ENCODE data around the gene LRMDA.

Gene LRMDA

GRCh38 chr10:76074659-76075058 is 643.2 kb downstream of the LRMDA start:
- no peak for DNase-seq

- no peak for DNase-seq
These were observed 649.0 kb downstream of the LRMDA start for GRCh38 chr10:76080451-76080850.

- no peak for DNase-seq
These were observed 649.6 kb downstream of the LRMDA start for GRCh38 chr10:76080991-76081390.

GRCh38 chr10:76082232-76082631 is 650.8 kb downstream of the LRMDA start:
- DNase-seq, result no peak

- DNase-seq, result no peak
These were observed 651.5 kb downstream of the LRMDA start for GRCh38 chr10:76082956-76083355.

- DNase-seq, result no peak
These were observed 653.8 kb downstream of the LRMDA start for GRCh38 chr10:76085002-76085816.

GRCh38 chr10:76085817-76086167 is 654.4 kb downstream of the LRMDA start:
- DNase-seq, result no peak

GRCh38 chr10:76086170-76086760 is 654.8 kb downstream of the LRMDA start:
- no peak for DNase-seq

- peak; percentile 2 for DNase-seq
These were observed 655.6 kb downstream of the LRMDA start for GRCh38 chr10:76086761-76087639.

- DNase-seq, result no peak
These were observed 656.6 kb downstream of the LRMDA start for GRCh38 chr10:76088008-76088407.

- no peak for DNase-seq
These were observed 657.6 kb downstream of the LRMDA start for GRCh38 chr10:76088980-76089379.

GRCh38 chr10:76089556-76090180 is 658.2 kb downstream of the LRMDA start:
- DNase-seq, result no peak

GRCh38 chr10:76091926-76092325 is 660.5 kb downstream of the LRMDA start:
- DNase-seq, result no peak

- no peak for DNase-seq
These were observed 675.2 kb downstream of the LRMDA start for GRCh38 chr10:76106611-76107010.

GRCh38 chr10:76108563-76109359 is 677.3 kb downstream of the LRMDA start:
- DNase-seq, result no peak

- no peak for DNase-seq
These were observed 680.0 kb downstream of the LRMDA start for GRCh38 chr10:76111404-76111803.

- DNase-seq, result no peak
These were observed 680.8 kb downstream of the LRMDA start for GRCh38 chr10:76111986-76112825.

GRCh38 chr10:76112826-76113150 is 681.4 kb downstream of the LRMDA start:
- no peak for DNase-seq

GRCh38 chr10:76113952-76114351 is 682.5 kb downstream of the LRMDA start:
- DNase-seq, result no peak

- no peak for DNase-seq
These were observed 683.2 kb downstream of the LRMDA start for GRCh38 chr10:76114581-76115001.

GRCh38 chr10:76115131-76115470 is 683.7 kb downstream of the LRMDA start:
- DNase-seq, result no peak

Data from activated CD4-positive, alpha-beta T cell treated with anti-CD3 and anti-CD28 coated beads, Interleukin-10, Interleukin-2, amounts not matched to agents 100 ng/mL and 50 ng/mL, durations not matched to agents 16 hours and 8 hours (primary cell).